Activated naive CD8-positive, alpha-beta T cell treated with anti-CD3 and anti-CD28 coated beads, Interleukin-2, amount 10 ng/mL, durations not matched to agents 7 days and 5 days (primary cell): ENCODE measurements around the gene PIK3R1. TPM values are rescaled to one million over a fixed set of nuclear protein-coding genes. Genes with fewer than 3 reads are reported as not detected.
A peak's percentile ranks its signal among the peaks of the same experiment; 100 is the strongest.

Experiments used
- ATAC-seq: fragments of 150-1000 bp; cut with Tn5 transposase; one replicate; pipeline ENCODE4 v1.10.0; 2021; ENCODE audit warnings: low read depth, moderate library complexity
- POLR2A ChIA-PET: fragments of 350-600 bp; sonication (Branson Sonifier 250); formaldehyde crosslinking; loops from one replicate; lab custom pipeline; 2021; ENCODE audit warnings: antibody characterized with exemption; lab: Charles Lee
- DNase-seq: peaks from one replicate; pipeline ENCODE4 v3.0.0; 2021
- H3K27ac Mint-ChIP-seq: one replicate; pipeline ENCODE4 v1.8.0; 2022; ENCODE audit warnings: mild to moderate bottlenecking, mixed read lengths
- H3K27me3 Mint-ChIP-seq: one replicate; pipeline ENCODE4 v1.8.0; 2022; ENCODE audit warnings: mild to moderate bottlenecking, moderate library complexity, mixed read lengths
- H3K36me3 Mint-ChIP-seq: one replicate; pipeline ENCODE4 v1.8.0; 2021; ENCODE audit warnings: mild to moderate bottlenecking, mixed read lengths
- H3K4me1 Mint-ChIP-seq: one replicate; pipeline ENCODE4 v1.8.0; 2021; ENCODE audit warnings: mixed read lengths
- H3K4me3 Mint-ChIP-seq: one replicate; pipeline ENCODE4 v1.8.0; 2022; ENCODE audit warnings: mild to moderate bottlenecking, moderate library complexity, mixed read lengths
- H3K9me3 Mint-ChIP-seq: one replicate; pipeline ENCODE4 v1.8.0; 2021; ENCODE audit warnings: mixed read lengths
- total RNA-seq, 2 experiments: library from RNA; stranded (reverse); gene quantifications; one replicate each; pipeline ENCODE4 v1.2.3, GENCODE V29; 2021

The PIK3R1 gene
- total RNA-seq, 2 experiments from 2014 or later, result 86.5 to 86.8 TPM

DNA sequence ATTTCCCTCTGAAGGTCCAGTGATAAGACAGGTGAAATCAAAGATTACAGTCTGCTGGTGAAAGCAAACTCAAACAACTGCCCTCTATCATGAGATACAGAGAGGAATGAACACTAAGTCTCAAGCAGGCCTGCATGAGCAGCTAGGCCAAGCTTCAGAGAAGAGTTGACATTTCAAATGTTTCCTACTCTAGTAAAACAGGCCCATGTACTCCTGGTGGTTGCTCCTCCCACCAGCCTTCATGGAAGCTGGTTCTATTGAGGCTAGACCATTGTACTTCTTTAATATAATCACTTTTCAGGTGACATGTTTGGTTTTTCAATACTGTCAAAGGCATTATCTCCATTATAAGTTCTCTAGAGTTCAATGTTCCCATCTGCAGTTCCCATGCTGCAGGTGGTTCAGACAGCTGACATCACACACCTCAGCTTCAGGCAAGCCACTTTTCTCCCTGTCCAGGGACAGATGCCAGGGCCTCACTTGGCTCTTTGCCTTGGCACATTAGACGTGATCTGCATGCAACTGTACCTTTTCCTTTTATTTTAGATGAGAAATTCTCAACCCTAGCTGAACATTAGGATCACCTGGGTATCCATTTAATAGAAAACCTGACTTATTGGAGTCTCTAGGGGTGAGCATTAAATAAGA, 89.8 kb downstream of the PIK3R1 start:
- POLR2A ChIA-PET, result no interaction called here
- no peaks in the 10 kb centered on the region for H3K9me3 Mint-ChIP-seq
- H3K4me1 Mint-ChIP-seq, result peaks cover 15% of the 10 kb centered on the region
- H3K27ac Mint-ChIP-seq, result no peak overlapping the region
- H3K27me3 Mint-ChIP-seq, result no peaks in the 10 kb centered on the region
- ATAC-seq (no peak), DNase-seq (no peak)
- peaks cover 13% of the 10 kb centered on the region for H3K36me3 Mint-ChIP-seq
- H3K4me3 Mint-ChIP-seq, result no peak overlapping the region

DNA sequence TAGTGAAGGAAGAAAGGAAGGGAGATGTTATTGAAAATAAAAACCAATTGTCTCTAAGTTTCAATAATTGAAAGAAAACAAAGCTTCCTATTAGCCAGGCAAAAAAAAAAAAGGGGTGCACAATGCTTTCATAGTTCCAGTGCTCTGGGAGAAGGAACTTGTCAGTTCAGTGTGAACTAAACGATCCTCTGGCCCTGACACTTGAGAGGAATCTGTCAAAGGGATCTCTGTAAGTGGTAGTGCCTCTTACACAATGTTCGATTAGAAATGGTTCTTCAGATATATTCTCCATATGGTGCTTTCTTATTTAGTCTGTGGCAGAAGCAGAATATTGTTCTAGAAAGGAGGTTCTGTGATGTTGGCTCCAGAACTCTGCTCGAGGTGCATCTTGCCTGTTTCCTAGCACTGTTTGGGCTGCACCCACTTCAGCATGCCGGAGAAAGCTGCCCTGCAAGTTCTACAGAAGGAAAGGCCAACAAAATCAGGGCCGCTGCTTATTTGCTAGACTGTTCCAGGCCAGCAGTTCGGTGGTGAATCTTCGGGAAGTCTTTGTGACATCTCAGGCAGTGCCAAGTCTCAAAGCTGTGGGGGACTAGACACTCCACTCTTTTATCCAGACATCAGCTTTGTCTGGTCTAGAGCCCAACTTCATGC, 90.9 kb downstream of the PIK3R1 start:
- Mint-ChIP-seq H3K27ac (no peak overlapping the region), H3K4me3 (no peak overlapping the region)
- POLR2A ChIA-PET, result no interaction called here

DNA sequence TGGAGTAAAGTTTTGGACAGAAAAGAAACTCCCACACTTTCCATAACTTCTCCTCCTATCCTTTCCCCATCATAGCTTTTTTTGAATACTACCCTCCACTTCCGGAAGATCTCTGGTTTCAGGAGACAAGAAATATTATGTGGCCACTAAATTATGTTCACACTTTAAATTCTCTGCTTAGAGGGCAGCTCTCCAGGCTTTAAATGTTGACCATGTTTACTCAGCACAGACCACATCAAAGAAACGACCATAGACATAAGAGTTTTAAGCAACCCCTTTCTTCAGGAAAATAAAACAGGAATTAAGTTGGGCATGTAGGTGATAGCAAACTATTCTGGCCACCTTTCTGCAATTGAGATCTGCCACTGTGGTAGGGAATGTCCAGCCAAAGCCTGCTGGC, 97.8 kb downstream of the PIK3R1 start:
- Mint-ChIP-seq H3K4me1 (peaks cover 15% of the 10 kb centered on the region), H3K36me3 (peaks cover 5% of the 10 kb centered on the region), H3K27ac (no peak overlapping the region), H3K27me3 (no peaks in the 10 kb centered on the region), H3K9me3 (no peaks in the 10 kb centered on the region), H3K4me3 (no peak overlapping the region)
- no peak for ATAC-seq
- DNase-seq, result no peak
- POLR2A ChIA-PET, result no interaction called here

More for the DNA sequence above, 90.9 kb downstream of the PIK3R1 start:
- peaks cover 15% of the 10 kb centered on the region for H3K4me1 Mint-ChIP-seq
- peaks cover 6% of the 10 kb centered on the region for H3K36me3 Mint-ChIP-seq
- no peaks in the 10 kb centered on the region for H3K9me3 Mint-ChIP-seq
- DNase-seq (no peak), ATAC-seq (no peak)
- no peaks in the 10 kb centered on the region for H3K27me3 Mint-ChIP-seq

DNA sequence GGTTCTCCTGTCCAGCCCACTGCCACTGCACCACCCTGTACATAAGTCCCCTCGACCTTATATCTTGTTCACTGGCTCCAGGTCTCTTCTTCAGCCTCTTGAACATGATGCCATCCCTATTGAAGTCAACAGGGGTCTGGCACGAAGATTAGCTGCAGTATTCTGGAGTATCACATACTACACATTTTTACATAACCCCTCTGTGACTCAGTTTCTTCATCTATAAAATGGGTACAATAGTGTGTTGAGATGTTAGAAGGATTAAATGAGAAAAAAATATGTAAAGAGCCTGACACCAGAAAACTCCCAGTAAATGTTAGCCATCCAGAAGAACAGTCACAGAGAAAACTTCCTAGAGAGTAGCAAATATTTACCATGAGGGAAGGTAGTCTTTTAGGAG, 98.9 kb downstream of the PIK3R1 start:
- DNase-seq (no peak), ATAC-seq (no peak)
- Mint-ChIP-seq H3K36me3 (peaks cover 5% of the 10 kb centered on the region), H3K4me1 (peaks cover 15% of the 10 kb centered on the region), H3K27me3 (no peaks in the 10 kb centered on the region), H3K9me3 (no peaks in the 10 kb centered on the region), H3K4me3 (no peak overlapping the region), H3K27ac (no peak overlapping the region)
- POLR2A ChIA-PET, result no interaction called here

DNA sequence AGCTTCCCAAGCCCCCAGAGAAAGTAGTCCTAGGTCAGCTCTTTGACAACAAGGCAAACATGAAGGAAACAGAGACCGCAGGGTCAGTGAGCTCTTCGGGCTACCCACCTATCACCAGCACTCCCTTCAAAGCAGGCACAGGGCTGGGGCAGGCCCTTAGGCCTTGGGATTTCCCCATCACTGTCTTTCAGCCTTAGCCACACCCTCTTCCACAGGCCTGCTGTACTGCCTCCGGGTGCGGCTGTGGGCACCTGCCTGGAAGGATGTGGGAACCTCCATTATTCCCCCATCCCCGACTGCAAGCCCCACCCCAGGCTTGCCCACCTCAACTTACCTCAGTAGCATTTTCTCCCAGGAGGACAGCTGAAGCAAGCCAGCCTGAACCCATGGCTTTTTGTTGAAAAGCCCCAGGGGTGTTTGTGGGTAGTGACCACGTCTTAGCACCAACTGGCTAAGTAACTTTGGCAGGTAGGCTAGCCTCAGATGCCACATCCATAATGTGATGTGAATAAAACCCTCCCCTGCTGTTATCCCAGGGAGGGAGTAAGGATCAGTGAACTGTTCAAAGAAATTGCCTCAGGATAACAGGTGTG, 100.2 kb downstream of the PIK3R1 start:
- POLR2A ChIA-PET, result no interaction called here

DNA sequence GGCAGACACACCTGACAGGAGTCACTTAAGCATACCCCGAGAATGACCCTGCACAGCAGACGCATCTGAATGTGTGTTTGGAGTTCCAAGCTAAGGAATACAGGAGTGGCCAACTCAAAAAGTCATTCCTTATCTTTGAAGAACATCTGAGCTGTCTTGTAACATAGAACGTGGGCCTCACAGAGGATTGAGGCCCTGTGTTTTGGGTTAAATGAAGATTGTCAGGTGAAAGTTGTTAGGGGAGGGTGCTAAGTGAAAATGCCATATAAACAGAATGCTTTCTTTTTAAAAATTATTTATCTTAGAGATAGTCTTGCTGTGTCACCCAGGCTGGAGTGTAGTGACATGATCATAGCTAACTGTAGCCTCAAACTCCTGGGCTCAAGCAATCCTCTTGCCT, 100.9 kb downstream of the PIK3R1 start:
- H3K9me3 Mint-ChIP-seq, result no peaks in the 10 kb centered on the region
- ATAC-seq (no peak), DNase-seq (no peak)
- peaks cover 16% of the 10 kb centered on the region for H3K4me1 Mint-ChIP-seq
- POLR2A ChIA-PET, result no interaction called here
- H3K27me3 Mint-ChIP-seq, result no peaks in the 10 kb centered on the region
- H3K4me3 Mint-ChIP-seq, result no peak overlapping the region
- peaks cover 5% of the 10 kb centered on the region for H3K36me3 Mint-ChIP-seq
- no peak overlapping the region for H3K27ac Mint-ChIP-seq

More for the DNA sequence above, 100.2 kb downstream of the PIK3R1 start:
- Mint-ChIP-seq H3K36me3 (peaks cover 5% of the 10 kb centered on the region), H3K27ac (no peak overlapping the region), H3K4me3 (no peak overlapping the region), H3K9me3 (no peaks in the 10 kb centered on the region), H3K27me3 (no peaks in the 10 kb centered on the region), H3K4me1 (peaks cover 16% of the 10 kb centered on the region)
- DNase-seq (peak; percentile 49), ATAC-seq (peak; percentile 92)

DNA sequence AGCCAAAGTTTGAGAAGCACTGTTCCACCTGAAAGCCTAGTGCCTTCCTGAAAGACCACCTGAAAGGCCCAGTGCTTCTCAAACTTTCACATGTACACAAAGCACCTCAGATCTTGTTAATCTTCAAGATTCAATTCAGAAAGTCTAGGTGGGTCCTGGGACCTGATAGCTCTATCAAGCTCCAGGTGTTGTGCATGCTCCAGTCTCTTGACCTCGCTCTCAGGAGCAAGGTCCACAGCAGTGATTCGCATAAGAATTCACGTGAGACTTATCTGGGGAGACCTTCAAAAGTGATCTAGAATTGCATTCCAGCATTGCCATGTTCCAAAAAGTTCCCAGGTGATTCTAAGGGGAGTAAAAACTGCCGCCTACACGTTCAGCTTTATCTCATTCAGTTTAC, 102.1 kb downstream of the PIK3R1 start:
- ATAC-seq (no peak), DNase-seq (no peak)
- no peak overlapping the region for H3K4me3 Mint-ChIP-seq
- H3K36me3 Mint-ChIP-seq, result peaks cover 5% of the 10 kb centered on the region
- H3K9me3 Mint-ChIP-seq, result no peaks in the 10 kb centered on the region
- POLR2A ChIA-PET, result no interaction called here
- H3K27me3 Mint-ChIP-seq, result no peaks in the 10 kb centered on the region
- H3K27ac Mint-ChIP-seq, result no peak overlapping the region
- H3K4me1 Mint-ChIP-seq, result peaks cover 16% of the 10 kb centered on the region

DNA sequence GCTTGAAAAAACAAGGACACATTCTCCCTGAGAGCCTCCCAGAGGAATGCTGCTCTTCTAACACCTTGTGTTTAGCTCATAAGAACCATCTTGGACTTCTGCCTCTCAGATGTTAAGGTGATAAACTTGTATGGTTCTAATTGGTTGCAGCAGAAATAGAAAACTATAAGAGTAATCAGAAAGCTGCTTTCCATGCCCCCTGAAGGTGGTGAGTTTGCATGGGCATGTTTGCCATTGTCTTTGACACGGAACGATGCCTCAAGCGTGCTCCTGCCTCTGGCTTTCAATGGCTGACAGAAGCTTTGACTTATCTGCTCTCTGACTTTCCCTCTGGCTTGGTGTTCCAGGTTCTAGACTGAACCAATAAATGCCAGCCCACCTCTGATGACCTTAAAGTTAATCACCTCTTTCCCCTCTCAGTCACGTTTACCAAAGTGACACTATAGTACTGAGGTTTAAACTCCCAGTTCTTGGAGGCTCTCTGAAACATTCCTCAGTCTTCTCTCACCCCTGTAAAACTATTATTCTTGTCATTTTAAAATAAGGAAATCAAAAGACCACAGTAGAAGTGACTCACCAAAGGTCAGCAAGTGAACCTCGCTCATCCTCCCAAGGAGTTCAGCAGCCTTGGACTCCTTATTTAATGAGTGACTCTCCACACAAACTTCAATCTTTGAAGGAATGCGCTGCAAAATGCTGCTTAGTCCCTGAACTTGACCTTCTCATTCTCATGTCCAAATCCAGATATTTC, 103.6 kb downstream of the PIK3R1 start:
- no peak for DNase-seq
- H3K27me3 Mint-ChIP-seq, result no peaks in the 10 kb centered on the region
- ATAC-seq, result no peak
- H3K4me3 Mint-ChIP-seq, result no peak overlapping the region
- peaks cover 16% of the 10 kb centered on the region for H3K4me1 Mint-ChIP-seq
- no peak overlapping the region for H3K27ac Mint-ChIP-seq
- POLR2A ChIA-PET, result no interaction called here
- H3K36me3 Mint-ChIP-seq, result peaks cover 5% of the 10 kb centered on the region
- no peaks in the 10 kb centered on the region for H3K9me3 Mint-ChIP-seq

DNA sequence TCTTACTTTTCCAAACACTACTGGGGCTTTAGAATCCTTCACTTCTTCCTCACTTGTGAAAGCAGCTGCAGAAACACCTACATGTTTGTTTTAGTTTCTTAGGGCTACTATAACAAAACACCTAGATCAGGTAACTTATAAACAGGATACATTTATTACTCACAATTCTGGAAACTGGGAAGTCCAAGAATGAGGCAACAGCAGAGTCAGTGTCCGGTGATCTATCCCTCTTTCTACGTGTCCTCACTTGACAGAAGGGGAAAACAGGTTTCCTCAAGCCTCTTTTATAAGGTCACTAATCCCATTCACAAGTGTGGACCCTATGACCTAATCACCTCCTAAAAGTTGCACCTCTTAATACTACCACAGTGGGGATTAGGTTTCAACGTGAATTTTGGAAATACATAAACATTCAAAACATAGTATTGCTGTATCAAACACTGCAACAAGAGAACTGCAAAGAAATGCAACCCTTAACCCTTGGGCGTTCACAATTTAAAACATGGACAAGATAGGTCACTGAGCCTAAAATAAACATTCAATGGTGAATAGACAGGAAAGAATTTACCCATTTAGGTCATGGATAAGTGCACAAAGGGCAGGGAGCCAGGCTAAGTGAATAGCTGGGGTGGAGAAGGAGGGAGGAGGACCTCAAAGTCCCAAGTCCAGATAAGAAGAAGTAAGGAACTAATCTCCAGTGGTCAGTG, 104.3 kb downstream of the PIK3R1 start:
- Mint-ChIP-seq H3K4me1 (peaks cover 18% of the 10 kb centered on the region), H3K36me3 (peaks cover 8% of the 10 kb centered on the region), H3K4me3 (no peak overlapping the region), H3K9me3 (peaks cover 3% of the 10 kb centered on the region), H3K27me3 (no peaks in the 10 kb centered on the region), H3K27ac (no peak overlapping the region)
- POLR2A ChIA-PET, result no interaction called here
- DNase-seq (no peak), ATAC-seq (no peak)

DNA sequence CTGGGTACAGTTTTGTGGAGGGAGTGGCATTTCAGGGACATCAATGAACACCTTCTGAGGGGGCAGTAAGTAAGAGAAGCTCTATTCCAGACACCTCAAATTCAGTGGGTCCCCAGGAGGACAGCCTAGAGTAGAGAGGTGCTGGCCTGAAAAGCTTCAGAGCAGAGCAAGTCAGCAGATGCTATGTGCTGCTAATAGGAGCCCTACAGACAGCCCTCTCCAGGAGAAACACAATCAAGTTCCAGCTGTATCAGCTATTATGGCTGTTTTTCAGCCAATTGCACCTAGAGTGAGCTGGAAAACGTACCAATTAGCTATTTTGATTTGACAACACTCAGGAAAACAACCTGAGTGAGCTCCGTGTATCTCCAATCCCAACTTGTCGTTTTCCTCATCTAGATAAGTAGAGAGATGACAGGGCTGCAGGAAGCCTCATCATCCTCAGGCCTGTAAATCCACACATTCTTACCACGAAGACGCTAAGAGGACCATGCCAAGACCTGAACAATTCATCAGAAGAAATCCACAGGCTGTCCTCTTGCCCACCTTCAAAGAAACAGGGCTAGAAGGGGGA, 104.9 kb downstream of the PIK3R1 start:
- Mint-ChIP-seq H3K36me3 (peaks cover 12% of the 10 kb centered on the region), H3K27ac (no peak overlapping the region), H3K27me3 (peaks cover 4% of the 10 kb centered on the region), H3K4me3 (no peak overlapping the region), H3K9me3 (peaks cover 6% of the 10 kb centered on the region), H3K4me1 (peaks cover 17% of the 10 kb centered on the region)
- POLR2A ChIA-PET, result no interaction called here
- ATAC-seq (no peak), DNase-seq (no peak)

DNA sequence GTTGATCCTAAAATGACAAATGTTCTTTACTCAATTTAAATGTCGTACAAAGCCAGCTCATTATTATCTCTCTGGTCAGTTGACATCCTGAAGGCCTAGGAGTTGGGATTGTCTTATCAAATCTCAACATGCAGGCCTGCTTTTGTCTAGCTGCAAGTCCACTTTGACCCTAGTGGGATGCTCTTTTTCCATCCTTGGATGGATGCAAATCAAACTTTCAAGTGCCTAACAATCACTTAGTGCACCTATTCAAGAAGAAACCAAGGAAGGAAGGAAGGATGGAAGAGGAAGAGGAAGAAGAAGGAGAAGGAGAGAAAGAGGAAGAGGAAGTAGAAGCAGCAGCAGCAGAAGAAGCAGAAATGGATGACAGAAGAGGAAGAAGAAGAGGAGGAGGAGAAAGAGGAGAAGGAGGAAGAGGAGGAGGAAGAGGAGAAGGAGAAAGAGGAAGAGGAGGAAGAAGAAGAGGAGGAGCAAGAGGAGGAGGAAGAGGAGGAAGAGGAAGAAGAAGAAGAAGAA, 109.6 kb downstream of the PIK3R1 start:
- Mint-ChIP-seq H3K27ac (no peak overlapping the region), H3K9me3 (peaks cover 6% of the 10 kb centered on the region), H3K27me3 (peaks cover 10% of the 10 kb centered on the region), H3K4me3 (no peak overlapping the region), H3K36me3 (peaks cover 7% of the 10 kb centered on the region), H3K4me1 (peaks cover 9% of the 10 kb centered on the region)
- ATAC-seq (no peak), DNase-seq (no peak)
- POLR2A ChIA-PET, result no interaction called here

DNA sequence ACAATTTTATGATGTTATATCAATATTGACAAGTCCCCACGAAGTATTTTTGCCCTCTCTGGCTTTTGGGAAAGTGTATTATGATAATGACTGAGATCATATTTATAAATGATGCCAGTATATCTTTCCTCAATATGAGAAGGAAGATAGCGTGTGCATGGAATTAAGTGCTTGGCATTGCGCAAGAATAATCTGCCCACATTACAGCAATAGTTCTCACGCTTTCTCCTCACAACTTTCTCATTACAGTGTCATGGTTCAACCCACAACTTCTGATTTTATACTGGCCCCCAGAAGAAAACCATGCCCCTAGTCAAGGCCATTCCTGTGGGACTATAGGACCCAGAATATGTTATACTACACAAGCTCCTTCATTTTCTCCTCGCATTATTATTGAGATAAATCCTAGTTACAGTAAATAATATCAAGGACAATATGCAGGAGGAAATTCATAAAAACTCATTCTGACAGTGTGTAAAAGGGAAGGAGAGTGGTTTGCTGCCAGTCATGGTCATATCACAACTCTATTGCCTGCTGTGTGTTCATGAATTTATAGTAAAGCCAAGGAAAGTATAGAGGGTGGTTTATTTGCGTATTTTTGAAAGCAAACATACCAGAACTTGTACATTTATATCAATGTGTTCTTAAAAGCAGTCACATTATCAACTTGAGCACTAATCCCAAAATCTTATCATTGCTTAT, 114.1 kb downstream of the PIK3R1 start:
- Mint-ChIP-seq H3K4me1 (peaks cover 23% of the 10 kb centered on the region), H3K4me3 (no peak overlapping the region), H3K36me3 (peaks cover 5% of the 10 kb centered on the region), H3K27ac (no peak overlapping the region), H3K9me3 (peaks cover 4% of the 10 kb centered on the region), H3K27me3 (peaks cover 10% of the 10 kb centered on the region)
- DNase-seq (no peak), ATAC-seq (no peak)
- POLR2A ChIA-PET, result no interaction called here
